Posterior cingulate gyrus (tissue), 11 donors: ENCODE measurements around the gene ICE1.
A peak's percentile ranks its signal among the peaks of the same experiment; 100 is the strongest.

Source experiments
- DNase-seq, 10 donors: peaks; one replicate each; pipeline versions ENCODE4 v3.0.0 to v3.0.0-alpha.2; 2020 to 2021; ENCODE audit warnings: mixed read lengths in 3 of 10
- intact Hi-C: fragments of 100-400 bp; cut with DNase I; formaldehyde crosslinking; loops from one replicate; pipeline ENCODE4 v1.15.1; 2023

ICE1 gene

GRCh38 chr5:5522336-5522735 is 99.9 kb downstream of the ICE1 start:
- intact Hi-C loops: no loop called here
- no peak for DNase-seq

- no peak for DNase-seq
Observed at GRCh38 chr5:5523066-5523505, 100.6 kb downstream of the ICE1 start.

DNA sequence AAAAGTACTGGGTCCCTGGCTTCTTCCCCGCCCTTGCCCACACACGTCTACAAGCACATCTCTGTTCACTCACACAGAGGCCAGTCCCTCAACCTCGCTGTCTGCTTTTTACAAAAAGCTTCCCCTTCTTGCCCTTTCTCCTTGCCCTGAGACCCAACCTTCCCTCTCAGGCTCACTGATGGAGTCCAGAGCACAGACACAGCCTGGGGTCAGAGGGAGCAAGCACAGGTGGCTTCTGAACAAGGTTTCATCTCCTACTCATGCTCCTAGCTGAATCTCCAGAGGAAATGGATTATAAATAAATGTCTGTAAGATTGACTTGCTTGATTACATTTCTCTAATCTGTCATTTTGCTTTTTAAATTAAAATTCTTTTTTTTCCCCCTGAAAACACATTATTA is 101.8 kb downstream of the ICE1 start:
- no peak for DNase-seq
- intact Hi-C loops: no loop called here

More at GRCh38 chr5:5523066-5523505, 100.6 kb downstream of the ICE1 start:
- intact Hi-C loops: no loop called here

DNA sequence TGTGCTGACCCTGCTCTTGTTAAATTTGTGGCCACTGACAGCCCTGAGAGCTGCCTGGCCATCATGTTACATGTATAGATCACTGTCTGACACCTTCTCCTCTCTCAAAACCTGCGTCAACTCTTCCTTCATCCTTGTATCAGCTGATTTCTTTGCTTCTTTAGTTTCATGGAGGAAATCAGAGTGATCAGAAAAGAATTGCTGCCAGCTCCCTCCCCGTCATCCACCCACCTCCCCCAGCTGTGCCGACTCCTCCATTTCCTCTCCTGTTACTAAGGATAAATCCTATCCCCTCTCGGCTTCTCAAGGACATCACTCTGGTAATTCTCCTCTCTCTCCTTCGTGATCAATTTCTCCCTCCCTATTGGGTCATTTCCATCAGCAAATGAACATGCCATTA is 108.9 kb downstream of the ICE1 start:
- DNase-seq: peak in 1 of 10 donors; percentile 75
- intact Hi-C loops: no loop called here

- DNase-seq: peak in 1 of 10 donors; percentile 70
- intact Hi-C loops: no loop called here
Observed at GRCh38 chr5:5532306-5533076, 110.0 kb downstream of the ICE1 start.

- intact Hi-C loops: no loop called here
- peak in 1 of 10 donors; percentile 73 for DNase-seq
Observed at GRCh38 chr5:5533927-5534326, 111.5 kb downstream of the ICE1 start.

DNA sequence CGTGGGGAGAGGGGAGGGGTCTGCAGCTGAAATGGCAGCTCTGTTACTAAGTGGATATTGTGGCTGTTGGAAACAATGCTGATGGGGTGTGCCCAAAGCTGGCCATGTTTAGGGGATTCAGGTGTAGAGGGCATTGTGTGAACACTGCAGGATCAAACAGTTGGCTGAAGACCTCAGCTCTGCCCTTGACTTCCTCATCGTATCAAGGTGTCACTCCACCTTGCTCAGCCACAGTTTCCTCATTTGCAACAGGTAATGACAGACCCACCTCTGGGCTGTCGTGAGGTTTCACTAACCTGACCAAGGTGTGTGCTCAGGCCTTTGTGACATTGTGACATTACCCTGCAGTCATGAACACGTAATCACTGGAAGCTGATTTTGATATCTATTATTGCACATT is 111.9 kb downstream of the ICE1 start:
- intact Hi-C loops: no loop called here
- DNase-seq: no peak

DNA sequence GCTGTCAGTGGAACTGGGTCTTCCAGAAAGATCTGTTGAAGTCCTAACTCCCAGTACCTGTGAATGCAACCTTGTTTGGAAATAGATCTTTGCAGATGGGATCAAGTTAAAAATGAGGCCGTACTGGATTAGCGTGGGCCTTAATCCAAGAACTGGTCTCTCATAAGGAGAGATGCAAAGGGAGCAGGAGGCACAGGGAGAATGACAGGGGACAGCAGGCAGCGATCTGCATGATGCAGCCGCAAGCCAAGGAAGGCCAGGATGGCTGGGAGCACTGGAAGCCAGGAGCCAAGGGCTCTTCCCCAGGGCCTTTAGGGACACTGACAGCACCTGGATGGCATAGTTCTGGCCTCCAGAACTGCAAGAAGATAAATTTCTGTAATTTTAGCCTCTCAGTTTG is 114.4 kb downstream of the ICE1 start:
- intact Hi-C loops: no loop called here
- no peak for DNase-seq

DNA sequence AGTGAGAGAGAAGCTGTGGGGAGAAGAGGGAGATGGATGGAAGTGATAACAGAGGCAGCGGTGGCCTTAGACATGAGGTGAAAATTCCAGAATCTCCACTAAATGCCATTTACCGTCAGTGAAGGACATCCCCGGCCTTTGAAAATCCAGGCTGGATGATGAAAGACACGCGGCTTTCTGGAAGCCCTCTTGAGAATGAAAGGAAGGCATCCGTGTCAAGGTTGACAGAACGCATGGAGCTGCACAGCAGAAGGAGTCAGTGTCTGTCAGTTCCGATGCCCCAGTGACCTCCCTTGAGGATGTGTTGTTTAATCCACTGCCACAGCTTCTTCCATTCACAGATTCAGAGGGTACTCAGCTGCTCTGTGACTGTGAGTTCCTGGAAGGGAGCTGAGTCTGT is 114.9 kb downstream of the ICE1 start:
- intact Hi-C loops: no loop called here
- DNase-seq: no peak

- peak in 1 of 10 donors; percentile 71 for DNase-seq
- intact Hi-C loops: no loop called here
Observed at GRCh38 chr5:5539590-5539989, 117.1 kb downstream of the ICE1 start.
